Body of pancreas (tissue), 4 donors: ENCODE results near the gene MYO10. TPM values are rescaled to one million over a fixed set of nuclear protein-coding genes. Genes with fewer than 3 reads are reported as not detected.

Experiments used
- ATAC-seq: fragments of 150-250 bp; one replicate; pipeline ENCODE4 v1.9.1; 2016
- DNase-seq, 4 donors: peaks; one replicate each; pipeline ENCODE4 v3.0.0-alpha.2; 2019
- H3K27ac ChIP-seq, 4 donors: fragments of 200-600 bp; sonication (generic); 1 replicate in 3 of 4; 2 replicates in 1 of 4; pipeline versions ENCODE4 v1.5.1 to v1.6.1; 2016 to 2019; ENCODE audit warnings: mild to moderate bottlenecking in 1 of 4, mixed read lengths in 1 of 4, moderate library complexity in 1 of 4
- H3K27me3 ChIP-seq, 2 donors: fragments of 200-600 bp; sonication (generic); one replicate each; pipeline ENCODE4 v1.6.0; 2016; ENCODE audit warnings: mild to moderate bottlenecking in 1 of 2
- H3K36me3 ChIP-seq, 2 donors: fragments of 200-600 bp; sonication (generic); replicated peaks in 1 of 2; 2 replicates each; pipeline ENCODE4 v1.5.1; 2016; ENCODE audit warnings: low read depth in 2 of 2; ENCODE audit not compliant: insufficient read depth in 1 of 2
- H3K4me1 ChIP-seq: fragments of 200-600 bp; sonication (generic); one replicate; pipeline ENCODE4 v1.6.0; 2016
- H3K4me3 ChIP-seq, 2 donors: fragments of 200-600 bp; sonication (generic); 1 replicate in 1 of 2; 2 replicates in 1 of 2; pipeline ENCODE4 v1.5.1; 2016 to 2019
- H3K9me3 ChIP-seq, 3 donors: fragments of 200-600 bp; sonication (generic); 1 replicate in 2 of 3; 2 replicates in 1 of 3; pipeline ENCODE4 v1.5.1; 2016
- CTCF ChIP-seq, 7 experiments: fragments of 450-650 bp in 4 of 7; fragments of 200-600 bp in 3 of 7; sonication (generic) in 3 of 7; IDR thresholded peaks; one replicate each; pipeline ENCODE4 v1.5.1; 2016 to 2019; ENCODE audit warnings: antibody characterized with exemption in 7 of 7
- POLR2A ChIP-seq, 3 donors: fragments of 450-650 bp; IDR thresholded peaks; one replicate each; pipeline ENCODE4 v1.6.1; 2016; ENCODE audit warnings: antibody characterized with exemption in 3 of 3, mild to moderate bottlenecking in 2 of 3
- WGBS, 2 donors: methylation state at CpG; one replicate each; pipeline ENCODE4 v1.1.5; 2017; 5-methylcytosine and 5-hydroxymethylcytosine counted together
- intact Hi-C: fragments of 100-400 bp; cut with DNase I; formaldehyde crosslinking; loops from one replicate; pipeline ENCODE4 v1.15.1; 2023
- total RNA-seq, 2 donors: library from RNA; depleted of rRNA; stranded (reverse); fragments of >200 nt; gene quantifications; one replicate each; pipeline ENCODE4 v1.1.0, GENCODE V29; 2016

The MYO10 gene
- total RNA-seq, 2 donors from 2014 or later, result 35.8 to 162 TPM

DNA sequence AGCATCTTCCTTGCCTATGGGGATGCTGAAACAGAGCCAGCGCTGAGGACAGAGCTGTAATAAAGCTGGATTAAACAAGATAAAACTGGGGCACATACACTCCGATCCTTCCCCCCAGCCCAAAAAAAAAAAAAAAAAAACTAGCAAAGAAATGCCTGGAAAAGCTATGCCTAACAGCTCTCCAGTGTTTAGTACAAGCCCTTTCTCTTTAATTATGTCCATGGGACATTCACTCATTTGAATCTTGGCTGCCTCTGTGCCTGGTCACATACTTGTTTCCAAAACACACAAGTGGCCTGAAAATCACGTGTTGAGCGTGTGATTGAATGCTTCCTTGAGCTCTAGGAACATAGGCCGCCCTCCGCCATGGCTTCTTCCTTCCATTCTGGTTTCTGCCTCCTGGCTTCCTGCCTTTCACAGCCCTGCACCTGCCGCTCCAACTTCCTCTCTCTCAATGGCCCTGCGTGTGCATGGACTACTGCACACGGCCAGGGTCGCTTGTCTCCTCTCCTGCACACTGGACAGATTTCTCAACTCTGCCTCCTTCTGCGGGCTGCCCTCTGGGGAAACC is 208.2 kb downstream of the MYO10 start:
- intact Hi-C loops, result no loop called here
- H3K27ac ChIP-seq, result peak overlapping the region in 3 of 4 donors; percentile 57 to 72 (median 63)
- TF ChIP-seq CTCF (IDR thresholded peaks at IDR 0.05) (no peak), POLR2A (IDR thresholded peaks at IDR 0.05) (no peak)
- no peaks in the 10 kb centered on the region for H3K9me3 ChIP-seq
- ATAC-seq (peak; percentile 95), DNase-seq (peak; percentile 68 to 84 (median 76))
- H3K36me3 ChIP-seq, result no peaks in the 10 kb centered on the region
- 21 to 32% methylated on average over 11 of the region's 11 CpGs for WGBS, 2 donors
- H3K4me1 ChIP-seq, result peaks cover 19% of the 10 kb centered on the region
- no peaks in the 10 kb centered on the region for H3K27me3 ChIP-seq
- no peak overlapping the region for H3K4me3 ChIP-seq

- TF ChIP-seq POLR2A (IDR thresholded peaks at IDR 0.05), result no peak
- Histone ChIP-seq H3K36me3 (no peaks in the 10 kb centered on the region), H3K27me3 (no peaks in the 10 kb centered on the region), H3K4me1 (peaks cover 32% of the 10 kb centered on the region), H3K27ac (no peak overlapping the region), H3K4me3 (no peak overlapping the region), H3K9me3 (no peaks in the 10 kb centered on the region)
- intact Hi-C loops, result no loop called here
- DNase-seq (no peak), ATAC-seq (no peak)
- WGBS, 2 donors, result 52 to 64% methylated on average over 5 of the region's 5 CpGs
Observed at GRCh38 chr5:16726538-16726946, 209.5 kb downstream of the MYO10 start.

- H3K4me3 ChIP-seq, result no peak overlapping the region
- H3K9me3 ChIP-seq, result no peaks in the 10 kb centered on the region
- WGBS, 2 donors, result 94% methylated on average over 7 of the region's 7 CpGs
- TF ChIP-seq CTCF (IDR thresholded peaks at IDR 0.05) (no peak), POLR2A (IDR thresholded peaks at IDR 0.05) (no peak)
- ATAC-seq (no peak), DNase-seq (no peak)
- no peaks in the 10 kb centered on the region for H3K36me3 ChIP-seq
- H3K27ac ChIP-seq, result no peak overlapping the region
- H3K27me3 ChIP-seq, result no peaks in the 10 kb centered on the region
- intact Hi-C loops, result no loop called here
- peaks cover 41% of the 10 kb centered on the region for H3K4me1 ChIP-seq
Observed at GRCh38 chr5:16725575-16725974, 210.5 kb downstream of the MYO10 start.

- no peaks in the 10 kb centered on the region for H3K36me3 ChIP-seq
- DNase-seq, result no peak
Observed at GRCh38 chr5:16723821-16724220, 212.3 kb downstream of the MYO10 start.

DNA sequence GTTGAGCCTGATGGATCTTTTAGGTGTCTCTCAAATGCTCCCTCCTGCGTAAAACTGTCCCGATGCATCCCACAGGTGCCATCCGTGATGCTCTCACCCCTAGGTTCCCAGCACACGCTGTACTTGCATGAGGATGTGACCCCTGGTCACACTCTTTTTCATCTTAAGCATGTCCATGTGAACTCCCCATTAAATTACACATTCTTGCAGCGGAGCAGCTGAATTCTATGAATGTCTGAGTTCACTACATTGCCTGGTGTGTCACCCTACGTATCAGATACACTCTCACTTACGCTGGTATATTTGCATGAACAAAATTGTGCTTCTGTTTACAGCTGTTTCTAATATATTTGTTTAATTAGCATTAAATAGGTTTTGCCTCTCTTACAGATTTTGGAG is 214.0 kb downstream of the MYO10 start:
- Histone ChIP-seq H3K4me1 (peaks cover 35% of the 10 kb centered on the region), H3K36me3 (no peaks in the 10 kb centered on the region), H3K4me3 (no peak overlapping the region), H3K9me3 (no peaks in the 10 kb centered on the region), H3K27ac (peak overlapping the region; percentile 77 to 91 (median 86)), H3K27me3 (no peaks in the 10 kb centered on the region)
- intact Hi-C loops, result no loop called here
- 82 to 85% methylated on average over 7 of the region's 7 CpGs for WGBS, 2 donors
- DNase-seq (no peak), ATAC-seq (no peak)
- TF ChIP-seq CTCF (IDR thresholded peaks at IDR 0.05), result no peak

More at GRCh38 chr5:16723821-16724220, 212.3 kb downstream of the MYO10 start:
- no peaks in the 10 kb centered on the region for H3K27me3 ChIP-seq
- no peak overlapping the region for H3K27ac ChIP-seq
- TF ChIP-seq CTCF (IDR thresholded peaks at IDR 0.05) (no peak), POLR2A (IDR thresholded peaks at IDR 0.05) (no peak)
- no peaks in the 10 kb centered on the region for H3K9me3 ChIP-seq
- H3K4me1 ChIP-seq, result peaks cover 50% of the 10 kb centered on the region
- 68 to 87% methylated on average over 6 of the region's 6 CpGs for WGBS, 2 donors
- intact Hi-C loops, result no loop called here
- ATAC-seq, result no peak
- H3K4me3 ChIP-seq, result no peak overlapping the region
